A673 (cell line): ENCODE results near the gene EEF1A2. TPM values are rescaled to one million over a fixed set of nuclear protein-coding genes. Genes with fewer than 3 reads are reported as not detected.

Experiments used
- BruUV-seq: library from RNA; stranded (reverse); fragments of 400-500 nt; replicated peaks from 2 replicates; lab custom pipeline; 2021; lab: Mats Ljungman, UMichigan
- CTCF ChIA-PET: fragments of 300-600 bp; sonication (Branson Sonifier 250); formaldehyde crosslinking; loops from one replicate; lab custom pipeline; 2022; ENCODE audit warnings: antibody characterized with exemption; lab: Charles Lee
- POLR2A ChIA-PET: fragments of 300-600 bp; sonication (Branson Sonifier 250); formaldehyde crosslinking; loops from one replicate; lab custom pipeline; 2022; ENCODE audit warnings: antibody characterized with exemption; ENCODE audit not compliant: low non-redundant PET; lab: Charles Lee
- DNase-seq: peaks from one replicate; pipeline ENCODE4 v3.0.0-alpha.2; 2015; ENCODE audit warnings: low spot score
- H3K27ac ChIP-seq: fragments of 200-600 bp; sonication (generic); 2 replicates; pipeline ENCODE4 v1.5.1; 2016; ENCODE audit warnings: mixed run types, low read depth, mild to moderate bottlenecking, mixed read lengths, antibody characterized with exemption, low read length; ENCODE audit not compliant: poor library complexity, severe bottlenecking
- H3K27me3 ChIP-seq: fragments of 200-600 bp; sonication (generic); replicated peaks from 2 replicates; pipeline ENCODE4 v1.6.1; 2017; ENCODE audit warnings: mixed run types, low read depth, mild to moderate bottlenecking, mixed read lengths, antibody characterized with exemption, low read length; ENCODE audit not compliant: insufficient read depth, poor library complexity
- H3K36me3 ChIP-seq: fragments of 200-600 bp; sonication (generic); 2 replicates; pipeline ENCODE4 v1.6.1; 2016; ENCODE audit warnings: mixed run types, mild to moderate bottlenecking, mixed read lengths, antibody characterized with exemption, low read length; ENCODE audit not compliant: insufficient read depth, poor library complexity, severe bottlenecking
- H3K4me1 ChIP-seq: fragments of 200-600 bp; sonication (generic); 2 replicates; pipeline ENCODE4 v1.6.1; 2017; ENCODE audit warnings: mixed run types, mild to moderate bottlenecking, mixed read lengths, antibody characterized with exemption, low read length; ENCODE audit not compliant: insufficient read depth, poor library complexity, severe bottlenecking
- H3K4me3 ChIP-seq: fragments of 200-600 bp; sonication (generic); 2 replicates; pipeline ENCODE4 v1.5.1; 2016; ENCODE audit warnings: low read depth, mixed run types, mild to moderate bottlenecking, mixed read lengths, low read length; ENCODE audit not compliant: poor library complexity, severe bottlenecking
- H3K9me3 ChIP-seq: fragments of 200-600 bp; sonication (generic); 2 replicates; pipeline ENCODE4 v1.6.1; 2016; ENCODE audit warnings: mixed run types, low read depth, mild to moderate bottlenecking, mixed read lengths, antibody characterized with exemption, low read length; ENCODE audit not compliant: poor library complexity, severe bottlenecking
- CTCF ChIP-seq: fragments of 300-800, 200-600 bp; sonication (generic); conservative IDR thresholded peaks from 2 replicates; pipeline ENCODE4 v1.5.1; 2017; ENCODE audit warnings: low read depth, mild to moderate bottlenecking, antibody characterized with exemption, low read length, moderate library complexity, mixed read lengths
- EZH2 ChIP-seq: fragments of 200-600 bp; sonication (generic); IDR thresholded peaks from 2 replicates; pipeline ENCODE4 v1.6.1; 2017; ENCODE audit warnings: borderline replicate concordance, low read depth, mild to moderate bottlenecking, mixed read lengths, antibody characterized with exemption, low read length; ENCODE audit not compliant: poor library complexity, severe bottlenecking
- intact Hi-C: fragments of 100-400 bp; cut with micrococcal nuclease; formaldehyde crosslinking; loops from one replicate; pipeline ENCODE4 v1.10.0; 2022; ENCODE audit not compliant: unreplicated experiment
- total RNA-seq: library from RNA; stranded (reverse); gene quantifications from 2 replicates; pipeline ENCODE4 v1.2.3, GENCODE V29; 2021

Gene EEF1A2
- total RNA-seq, 1 experiment from 2014 or later: 7.5 TPM

- Histone ChIP-seq H3K36me3 (peaks cover 23% of the 10 kb centered on the region), H3K4me1 (no peaks in the 10 kb centered on the region), H3K4me3 (no peak overlapping the region), H3K9me3 (peaks cover 8% of the 10 kb centered on the region), H3K27ac (no peak overlapping the region), H3K27me3 (peaks cover 13% of the 10 kb centered on the region)
- intact Hi-C loops: no loop called here
- ChIA-PET CTCF (no interaction called here), POLR2A (no interaction called here)
- DNase-seq: no peak
- BruUV-seq: no TSS peak
- TF ChIP-seq CTCF (no peak), EZH2 (no peak)
Observed at GRCh38 chr20:63525971-63526370, 27.1 kb upstream of the EEF1A2 start.

- H3K27ac ChIP-seq: no peak overlapping the region
- intact Hi-C loops: no loop called here
- ChIA-PET POLR2A (no interaction called here), CTCF (no interaction called here)
- peaks cover 13% of the 10 kb centered on the region for H3K27me3 ChIP-seq
- H3K4me1 ChIP-seq: no peaks in the 10 kb centered on the region
- no peak overlapping the region for H3K4me3 ChIP-seq
- DNase-seq: no peak
- peaks cover 8% of the 10 kb centered on the region for H3K9me3 ChIP-seq
- peaks cover 23% of the 10 kb centered on the region for H3K36me3 ChIP-seq
- BruUV-seq: no TSS peak
- no peak for TF ChIP-seq CTCF
- TF ChIP-seq EZH2: no peak
Observed at GRCh38 chr20:63525185-63525584, 26.3 kb upstream of the EEF1A2 start.

GRCh38 chr20:63522981-63523611 is 24.2 kb upstream of the EEF1A2 start:
- intact Hi-C loops: no loop called here
- POLR2A ChIA-PET: no interaction called here
- peaks cover 8% of the 10 kb centered on the region for H3K9me3 ChIP-seq
- no TSS peak for BruUV-seq
- H3K4me1 ChIP-seq: peaks cover 6% of the 10 kb centered on the region
- CTCF ChIA-PET: interaction anchor here (0.6 kb wide), 2 partner anchors 43 to 263 kb away, joined by 3 to 8 read pairs; no protein-coding TSS in a partner anchor
- H3K27me3 ChIP-seq: peaks cover 12% of the 10 kb centered on the region
- peaks cover 23% of the 10 kb centered on the region for H3K36me3 ChIP-seq
- no peak for TF ChIP-seq CTCF
- no peak for TF ChIP-seq EZH2
- DNase-seq: no peak
- H3K27ac ChIP-seq: no peak overlapping the region
- H3K4me3 ChIP-seq: no peak overlapping the region
